Panc1 (cell line): ENCODE data around the gene SYT13.

Source experiments
- CTCF ChIP-seq: fragments of 450-650 bp; IDR thresholded peaks from 2 replicates; pipeline ENCODE4 v1.5.1; 2017; ENCODE audit warnings: mild to moderate bottlenecking
- POLR2AphosphoS5 ChIP-seq: IDR thresholded peaks from 2 replicates; pipeline ENCODE4 v1.6.1; 2012; ENCODE audit warnings: mild to moderate bottlenecking, low read depth, low read length, moderate library complexity
- SIN3A ChIP-seq: IDR thresholded peaks from 2 replicates; pipeline ENCODE4 v1.6.1; 2012; ENCODE audit warnings: low read depth, mild to moderate bottlenecking, low read length, moderate library complexity, borderline replicate concordance; ENCODE audit not compliant: insufficient read depth
- TCF7L2 ChIP-seq: IDR thresholded peaks from 2 replicates; pipeline ENCODE4 v1.6.1; 2011; ENCODE audit warnings: mild to moderate bottlenecking, low read depth, low read length, inconsistent platforms

GRCh38 chr11:45298718-45299117 lies 12.6 kb upstream of the SYT13 start:
- no peak for TF ChIP-seq CTCF
- TF ChIP-seq POLR2AphosphoS5, result no peak
- TF ChIP-seq TCF7L2, result no peak
- TF ChIP-seq SIN3A, result no peak
